ENCODE results near the gene AATK.
"Not testable (repeated sequence)": the region's sequence is repeated elsewhere in the genome, so short reads cannot be mapped to it uniquely, and the experiment has no call there.

The AATK gene

DNA sequence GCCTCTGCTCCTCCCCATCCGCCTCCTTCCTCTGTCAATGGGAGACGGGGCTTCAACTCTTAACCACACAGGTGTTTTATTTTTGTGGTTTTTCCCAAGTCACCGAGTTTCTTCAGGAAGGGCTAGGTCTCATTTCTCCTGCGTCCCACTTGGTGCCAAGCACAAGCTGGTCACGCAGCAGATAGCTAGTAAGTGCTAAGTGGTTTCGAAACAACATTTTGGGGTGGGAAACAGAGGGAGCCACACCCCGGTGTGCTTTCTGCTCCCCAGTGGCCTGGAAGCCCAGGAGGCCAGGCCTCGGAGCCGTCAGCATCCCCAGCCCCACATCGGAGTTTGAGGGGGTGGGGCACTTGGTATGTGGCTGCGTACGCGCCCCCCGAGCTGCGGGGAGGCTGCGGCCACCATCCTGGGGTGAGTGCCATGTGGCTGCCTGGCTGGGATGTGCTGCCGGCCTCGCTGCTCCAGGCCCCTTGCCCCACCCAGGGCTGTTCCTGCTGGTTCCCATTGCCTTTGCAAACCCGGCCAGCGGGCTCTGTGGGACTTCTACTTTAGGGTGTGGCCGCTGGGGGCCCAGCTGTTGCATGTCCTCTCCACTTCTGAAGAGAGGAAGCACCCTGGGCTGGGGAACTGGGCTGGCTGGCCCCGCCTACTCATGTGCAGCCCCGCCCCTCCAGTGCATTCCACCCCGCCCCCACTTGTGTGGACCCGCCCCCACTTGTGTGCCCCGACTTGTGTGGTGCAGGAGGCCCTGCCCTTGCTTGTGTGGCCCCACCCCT is 75.5 kb downstream of the AATK start:
- DNase-seq = peak; percentile 80

- no peak for DNase-seq
Measured at GRCh38 chr17:81086789-81087551, 79.1 kb downstream of the AATK start.

GRCh38 chr17:81085420-81085911 is 80.6 kb downstream of the AATK start:
- DNase-seq = no peak

DNA sequence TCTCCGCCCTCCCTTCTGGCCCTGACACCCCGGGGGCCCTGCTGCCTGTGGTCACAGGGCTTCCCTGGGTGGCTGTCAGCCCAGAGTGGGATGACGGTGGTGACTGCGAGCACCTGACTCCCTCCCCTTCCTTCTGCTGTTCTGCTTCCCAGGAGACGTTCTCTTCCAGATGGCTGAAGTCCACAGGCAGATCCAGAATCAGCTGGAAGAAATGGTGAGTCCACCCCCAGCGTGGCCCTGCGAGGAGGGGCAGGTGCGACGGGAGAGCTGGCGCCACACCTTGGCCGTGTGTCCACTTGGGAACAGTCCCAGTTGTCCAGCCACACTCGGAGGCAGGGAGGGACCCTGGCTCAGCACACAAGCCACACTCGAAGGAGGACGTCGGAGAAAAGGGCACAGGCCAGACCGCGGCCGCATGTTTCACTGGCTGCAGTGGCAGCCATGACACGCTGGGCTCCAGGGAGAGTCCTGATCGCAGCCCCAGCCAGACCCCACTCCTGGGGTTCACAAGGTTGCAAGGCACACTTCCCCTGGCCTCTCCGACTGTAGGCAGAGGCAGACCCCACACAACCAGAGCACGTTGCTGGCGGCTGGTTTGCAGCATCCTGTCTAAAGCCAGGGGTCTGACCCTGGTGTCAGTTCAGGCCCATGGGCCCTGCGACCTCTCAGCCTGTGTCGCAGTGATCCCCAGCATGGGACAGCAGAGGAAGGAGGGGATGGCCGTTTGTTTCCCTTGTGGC is 81.2 kb downstream of the AATK start:
- no peak for DNase-seq

DNA sequence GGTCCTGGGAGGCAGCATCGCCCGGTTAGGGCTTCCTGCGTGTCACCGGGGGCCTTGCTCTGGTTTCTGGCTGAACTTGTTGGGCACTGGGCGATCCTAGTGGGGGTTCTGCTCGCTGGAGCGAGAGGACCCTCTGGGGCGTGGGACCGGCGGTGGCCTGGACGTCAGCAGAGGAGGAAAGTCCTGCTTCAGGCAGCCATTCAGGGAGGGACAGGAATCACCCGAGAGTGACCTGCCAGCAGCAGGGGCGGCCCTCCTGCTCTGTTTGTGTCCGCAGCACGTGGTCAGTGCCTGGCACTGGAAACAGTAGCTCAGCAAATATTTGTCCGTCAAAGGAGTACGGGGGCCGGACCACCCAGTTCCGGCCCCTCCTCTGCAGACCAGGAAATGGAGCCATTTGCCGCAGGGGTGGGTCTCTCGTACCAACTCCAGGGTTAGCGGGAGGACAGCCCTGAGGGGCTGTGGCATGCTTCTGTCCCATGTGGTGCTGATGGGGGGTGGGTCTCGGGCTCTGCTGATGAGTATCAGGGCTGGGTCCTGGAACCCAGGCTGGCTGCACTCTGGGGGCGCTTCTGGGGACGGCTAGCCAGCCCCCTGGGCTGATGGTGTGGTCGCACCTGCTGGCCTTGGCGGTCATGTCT is 82.8 kb downstream of the AATK start:
- DNase-seq = no peak

GRCh38 chr17:81082177-81083073 is 83.6 kb downstream of the AATK start:
- DNase-seq = no peak

- no peak for DNase-seq
Measured at GRCh38 chr17:81081222-81082176, 84.5 kb downstream of the AATK start.

- no peak for DNase-seq
Measured at GRCh38 chr17:81080019-81080418, 86.0 kb downstream of the AATK start.

DNA sequence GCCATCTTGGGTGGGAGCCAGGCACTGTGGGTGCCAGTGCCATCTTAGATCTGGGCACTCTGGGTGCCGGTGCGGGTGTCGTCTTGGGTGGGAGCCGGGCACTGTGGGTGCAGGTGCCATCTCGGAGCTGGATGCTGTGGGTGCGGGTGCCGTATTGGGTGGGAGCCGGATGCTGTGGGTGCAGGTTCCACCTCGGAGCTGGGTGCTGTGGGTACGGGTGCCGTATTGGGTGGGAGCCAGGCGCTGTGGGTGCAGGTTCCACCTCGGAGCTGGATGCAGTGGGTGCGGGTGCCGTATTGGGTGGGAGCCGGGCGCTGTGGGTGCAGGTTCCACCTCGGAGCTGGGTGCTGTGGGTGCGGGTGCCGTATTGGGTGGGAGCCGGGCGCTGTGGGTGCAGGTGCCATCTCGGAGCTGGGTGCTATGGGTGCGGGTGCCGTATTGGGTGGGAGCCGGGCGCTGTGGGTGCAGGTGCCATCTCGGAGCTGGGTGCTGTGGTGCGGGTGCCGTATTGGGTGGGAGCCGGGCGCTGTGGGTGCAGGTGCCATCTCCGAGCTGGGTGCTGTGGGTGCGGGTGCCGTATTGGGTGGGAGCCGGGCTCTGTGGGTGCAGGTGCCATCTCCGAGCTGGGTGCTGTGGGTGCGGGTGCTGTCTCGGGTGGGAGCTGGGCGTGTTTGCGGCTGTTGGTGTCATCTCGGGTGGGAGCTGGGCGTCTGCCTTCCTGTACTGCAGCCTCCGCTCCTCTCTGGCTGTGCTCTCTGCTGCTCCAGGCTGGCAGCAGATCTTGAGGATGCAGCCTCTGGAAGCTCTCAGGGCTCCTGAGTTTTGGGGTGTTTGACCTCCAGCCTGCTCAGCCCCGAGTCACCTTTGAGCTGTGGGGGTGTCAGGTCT is 87.8 kb downstream of the AATK start:
- not testable (repeated sequence) for DNase-seq

DNA sequence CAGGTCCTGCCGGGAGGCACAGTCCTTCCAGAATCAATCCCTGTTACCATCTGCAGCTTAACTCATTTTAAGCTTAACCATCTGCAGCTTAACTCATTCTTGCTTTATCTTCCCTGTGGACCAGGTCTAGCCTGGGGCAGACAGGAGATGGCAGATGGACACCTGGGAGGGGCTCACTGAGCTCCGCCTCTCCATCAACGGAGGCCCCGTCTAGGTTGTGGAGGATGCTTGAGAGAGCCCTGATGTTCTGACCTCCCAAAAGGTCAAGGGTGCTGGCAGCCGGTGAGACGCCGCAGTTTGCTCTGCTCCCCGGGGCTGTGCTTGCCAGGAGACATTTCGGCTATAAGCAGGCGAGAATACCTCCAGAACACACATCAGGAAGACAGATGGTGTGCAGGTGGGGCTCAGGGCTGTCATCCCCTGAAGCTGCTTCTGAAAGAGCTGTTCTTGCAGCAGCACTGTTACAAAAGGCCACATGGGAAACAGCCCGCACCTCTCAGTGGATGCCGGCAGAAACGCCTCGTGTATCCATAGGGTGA is 89.8 kb downstream of the AATK start:
- DNase-seq = no peak

DNA sequence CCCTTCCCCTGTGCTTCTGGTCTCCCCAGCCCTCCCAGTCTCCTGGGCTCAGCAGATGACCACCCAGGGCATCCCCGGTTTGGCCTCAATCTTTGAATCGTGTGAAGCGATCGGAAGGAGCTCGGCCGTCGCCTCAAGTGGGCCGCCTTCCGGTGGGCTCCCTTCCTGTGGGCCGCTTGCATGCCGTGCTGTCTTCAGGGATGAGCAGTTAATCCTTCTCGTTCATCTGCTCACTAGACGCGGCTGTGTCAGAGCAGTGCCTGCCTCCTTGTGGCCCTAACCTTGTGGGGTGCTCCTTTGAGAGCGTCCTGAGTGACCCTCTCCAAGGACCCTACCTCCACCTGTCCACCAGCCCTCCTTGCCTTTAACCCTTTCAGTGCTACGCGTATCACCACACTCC is 90.7 kb downstream of the AATK start:
- no peak for DNase-seq

GRCh38 chr17:81074875-81075274 is 91.1 kb downstream of the AATK start:
- DNase-seq = no peak

DNA sequence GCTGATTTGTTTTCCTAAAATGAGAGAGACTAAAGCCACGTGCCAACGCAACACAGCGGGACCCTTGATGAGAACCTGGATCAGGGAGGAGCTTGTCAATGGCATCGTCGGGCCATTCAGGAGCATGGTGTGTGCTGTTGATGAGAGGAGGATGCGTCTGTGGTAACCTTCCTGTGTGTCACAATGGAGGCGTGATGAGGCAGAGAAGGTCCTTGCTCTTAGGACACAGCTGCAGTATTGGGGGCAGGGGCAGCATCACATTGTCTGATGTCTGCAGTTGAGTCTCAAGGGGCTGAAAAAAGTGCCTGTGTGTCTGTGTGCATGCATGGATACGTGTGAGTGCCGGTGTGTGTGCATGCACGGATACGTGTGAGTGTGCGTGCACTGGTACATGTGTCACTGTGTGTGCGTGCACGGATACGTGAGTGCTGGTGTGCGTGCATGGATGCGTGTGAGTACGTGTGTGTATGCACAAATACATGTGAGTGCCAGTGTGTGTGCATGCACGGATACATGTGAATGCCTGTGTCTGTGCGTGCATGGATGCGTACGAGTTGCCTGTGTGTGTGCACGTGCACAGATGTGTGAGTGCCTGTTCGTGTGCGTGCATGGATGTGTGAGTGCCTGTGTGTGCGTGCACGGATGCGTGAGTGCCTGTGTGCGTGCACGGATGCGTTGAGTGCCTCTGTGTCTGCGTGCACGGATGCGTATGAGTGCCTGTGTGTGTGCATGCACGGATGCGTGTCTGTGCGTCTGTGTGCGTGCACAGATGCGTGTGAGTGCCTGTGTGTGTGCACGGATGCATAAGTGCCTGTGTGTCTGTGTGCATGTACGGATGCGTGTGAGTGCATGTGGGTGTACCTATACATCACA is 91.8 kb downstream of the AATK start:
- no peak for DNase-seq

DNA sequence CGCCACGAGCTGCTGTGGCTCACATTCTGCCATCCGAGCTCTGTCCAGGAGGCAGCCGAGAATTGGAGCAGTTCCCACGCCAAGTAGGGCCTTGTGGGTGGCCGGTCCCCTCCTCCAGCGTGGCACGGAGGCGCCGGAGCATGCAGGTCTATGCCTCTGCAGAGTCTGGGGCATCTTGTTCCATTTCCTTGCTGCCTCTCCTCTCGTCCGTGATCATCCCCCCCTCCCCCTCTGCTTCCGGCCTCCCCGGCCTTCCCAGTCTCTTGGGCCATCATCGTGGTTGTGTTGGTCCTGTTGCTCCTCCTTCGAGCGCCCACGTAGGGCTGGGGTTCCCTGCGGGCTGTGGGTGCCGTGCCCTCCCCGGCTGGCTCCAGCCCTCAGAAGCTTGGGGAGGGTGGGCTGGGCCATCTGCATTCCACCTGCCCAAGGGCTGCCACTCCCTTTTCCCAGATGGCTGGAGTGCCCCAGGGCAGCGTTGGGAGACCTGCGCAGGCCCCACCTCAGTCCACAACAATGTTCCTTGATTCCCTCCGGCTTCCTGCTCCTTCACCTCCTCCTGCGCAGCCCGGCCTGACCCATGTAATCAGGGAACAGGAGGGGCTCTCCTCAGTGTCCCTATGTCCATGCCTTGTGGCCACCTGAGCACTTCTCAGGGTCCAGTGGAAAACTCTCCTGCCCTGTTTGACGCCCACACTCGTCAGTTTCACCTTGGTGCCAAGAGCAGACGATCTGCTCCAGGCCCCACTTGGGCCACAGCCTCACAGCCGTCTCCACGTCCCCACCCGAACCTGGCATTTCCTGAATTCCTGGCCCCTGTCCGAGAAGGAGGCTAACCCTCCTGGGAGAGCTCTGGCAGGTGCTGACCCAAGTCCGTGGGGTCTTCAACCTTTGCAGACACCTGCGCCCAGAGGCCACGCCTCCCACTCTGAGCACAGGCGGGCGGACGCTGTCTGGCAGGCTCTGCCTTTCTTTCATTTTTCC is 94.0 kb downstream of the AATK start:
- DNase-seq = no peak

- DNase-seq = no peak
Measured at GRCh38 chr17:81070541-81071246, 95.3 kb downstream of the AATK start.

GRCh38 chr17:81069135-81069645 is 96.8 kb downstream of the AATK start:
- no peak for DNase-seq

Data from islet precursor cell (in vitro differentiated cells).